Right ventricle myocardium inferior (tissue), 1 donor: Measurements from ENCODE around the gene FECH. TPM values are rescaled to one million over a fixed set of nuclear protein-coding genes. Genes with fewer than 3 reads are reported as not detected.
"Not testable (repeated sequence)": the region's sequence is repeated elsewhere in the genome, so short reads cannot be mapped to it uniquely, and the experiment has no call there.

Experiments
- ATAC-seq: fragments of 200-7000 bp; cut with Tn5 transposase; one replicate; pipeline ENCODE4 v1.9.1; 2020; ENCODE audit warnings: mild to moderate bottlenecking, moderate library complexity
- DNase-seq: peaks from one replicate; pipeline ENCODE4 v3.0.0; 2021; ENCODE audit errors: missing footprints
- intact Hi-C: fragments of 100-400 bp; cut with DNase I; formaldehyde crosslinking; loops from one replicate; pipeline ENCODE4 v1.11.0; 2022
- total RNA-seq: library from RNA; stranded (reverse); fragmentation: NEBNext Ultra II Directional; extraction: Animal tissue kit (Norgen Biotek cat#: 25700); gene quantifications from one replicate; pipeline ENCODE4 v1.2.1, GENCODE V29; 2021
- donor health status: DM: no; HTN: yes; CAD: no; lungs with severe emphysema.

The FECH gene
- total RNA-seq, 1 donor from 2014 or later = 35.2 TPM

- ATAC-seq (no peak), DNase-seq (no peak)
- intact Hi-C loops = no loop called here
These were observed 44.4 kb downstream of the FECH start for GRCh38 chr18:57542126-57542525.

GRCh38 chr18:57539702-57540101, 46.8 kb downstream of the FECH start:
- ATAC-seq (no peak), DNase-seq (no peak)
- intact Hi-C loops = no loop called here

GRCh38 chr18:57538614-57539013, 47.9 kb downstream of the FECH start:
- ATAC-seq (no peak), DNase-seq (no peak)
- intact Hi-C loops = no loop called here

GRCh38 chr18:57534511-57534909, 52.0 kb downstream of the FECH start:
- no peak for DNase-seq
- intact Hi-C loops = no loop called here
- ATAC-seq = no peak

GRCh38 chr18:57533868-57534510, 52.5 kb downstream of the FECH start:
- no peak for DNase-seq
- intact Hi-C loops = no loop called here
- ATAC-seq = no peak

- intact Hi-C loops = no loop called here
- DNase-seq (no peak), ATAC-seq (peak; percentile 51)
These were observed 53.3 kb downstream of the FECH start for GRCh38 chr18:57533006-57533867.

GRCh38 chr18:57529151-57529550, 57.4 kb downstream of the FECH start:
- intact Hi-C loops = no loop called here
- ATAC-seq (no peak), DNase-seq (no peak)

GRCh38 chr18:57527556-57528229, 58.8 kb downstream of the FECH start:
- DNase-seq (no peak), ATAC-seq (no peak)
- intact Hi-C loops = no loop called here

- no peak for ATAC-seq
- intact Hi-C loops = no loop called here
- no peak for DNase-seq
These were observed 63.1 kb downstream of the FECH start for GRCh38 chr18:57523171-57523956.

- DNase-seq, ATAC-seq, intact Hi-C loops: not testable (repeated sequence)
These were observed 64.2 kb downstream of the FECH start for GRCh38 chr18:57522348-57522747.

- ATAC-seq (no peak), DNase-seq (no peak)
- intact Hi-C loops = no loop called here
These were observed 66.7 kb downstream of the FECH start for GRCh38 chr18:57519668-57520424.

- ATAC-seq = no peak
- intact Hi-C loops = no loop called here
- DNase-seq = no peak
These were observed 68.0 kb downstream of the FECH start for GRCh38 chr18:57518533-57518932.

- DNase-seq = no peak
- intact Hi-C loops = no loop called here
- ATAC-seq = no peak
These were observed 70.4 kb downstream of the FECH start for GRCh38 chr18:57516056-57516455.

- intact Hi-C loops = no loop called here
- DNase-seq = no peak
- ATAC-seq = no peak
These were observed 81.3 kb downstream of the FECH start for GRCh38 chr18:57505231-57505630.

- DNase-seq (no peak), ATAC-seq (no peak)
- intact Hi-C loops = no loop called here
These were observed 83.9 kb downstream of the FECH start for GRCh38 chr18:57502624-57503023.

GRCh38 chr18:57498682-57499256, 87.7 kb downstream of the FECH start:
- intact Hi-C loops = no loop called here
- ATAC-seq = no peak

More at GRCh38 chr18:57498682-57499256, 87.7 kb downstream of the FECH start:
- DNase-seq = no peak
